Upper lobe of left lung (tissue), 4 donors: ENCODE results near the gene TMEM229B.

Source experiments
- CTCF ChIP-seq, 6 experiments: fragments of 450-650 bp in 4 of 6; fragments of 200-600 bp in 2 of 6; sonication (generic) in 2 of 6; IDR thresholded peaks; one replicate each; pipeline ENCODE4 v1.5.1; 2016 to 2019; ENCODE audit warnings: antibody characterized with exemption in 6 of 6
- POLR2A ChIP-seq, 4 donors: fragments of 450-650 bp; IDR thresholded peaks; one replicate each; pipeline ENCODE4 v1.5.1; 2016 to 2017; ENCODE audit warnings: antibody characterized with exemption in 4 of 4, mild to moderate bottlenecking in 2 of 4

- TF ChIP-seq CTCF (IDR thresholded peaks at IDR 0.05) (no peak), POLR2A (IDR thresholded peaks at IDR 0.05) (no peak)
These were observed at the start of gene TMEM229B for GRCh38 chr14:67487937-67488893.
